Stimulated activated memory B cell treated with anti-CD40 and anti-IgM and Interleukin-4, amounts not matched to agents 10 μg/mL and 1 μg/mL and 100 μg/mL, for 72 hours (primary cell): ENCODE results near the gene SLC2A9.

Experiments used
- ATAC-seq: fragments of 150-1000 bp; cut with Tn5 transposase; 2 replicates; pipeline ENCODE4 v1.10.0; 2021
- H3K27ac Mint-ChIP-seq: one replicate; pipeline ENCODE4 v1.8.0; 2022; ENCODE audit warnings: mild to moderate bottlenecking, mixed read lengths
- H3K27me3 Mint-ChIP-seq: one replicate; pipeline ENCODE4 v1.8.0; 2022; ENCODE audit warnings: mixed read lengths
- H3K36me3 Mint-ChIP-seq: one replicate; pipeline ENCODE4 v1.8.0; 2022; ENCODE audit warnings: mixed read lengths
- H3K4me1 Mint-ChIP-seq: one replicate; pipeline ENCODE4 v1.8.0; 2022; ENCODE audit warnings: mixed read lengths
- H3K4me3 Mint-ChIP-seq: one replicate; pipeline ENCODE4 v1.8.0; 2022; ENCODE audit warnings: mild to moderate bottlenecking, moderate library complexity, mixed read lengths
- H3K9me3 Mint-ChIP-seq: one replicate; pipeline ENCODE4 v1.8.0; 2022; ENCODE audit warnings: mixed read lengths

The SLC2A9 gene

GRCh38 chr4:9946170-9946569 is 75.1 kb downstream of the SLC2A9 start:
- H3K27me3 Mint-ChIP-seq, result no peaks in the 10 kb centered on the region
- no peaks in the 10 kb centered on the region for H3K36me3 Mint-ChIP-seq
- no peaks in the 10 kb centered on the region for H3K4me1 Mint-ChIP-seq
- no peak for ATAC-seq
- H3K9me3 Mint-ChIP-seq, result no peaks in the 10 kb centered on the region
- H3K27ac Mint-ChIP-seq, result no peak overlapping the region
- no peak overlapping the region for H3K4me3 Mint-ChIP-seq

GRCh38 chr4:9944431-9945425 is 76.6 kb downstream of the SLC2A9 start:
- no peak overlapping the region for H3K27ac Mint-ChIP-seq
- no peak for ATAC-seq
- H3K9me3 Mint-ChIP-seq, result no peaks in the 10 kb centered on the region
- H3K27me3 Mint-ChIP-seq, result no peaks in the 10 kb centered on the region
- no peak overlapping the region for H3K4me3 Mint-ChIP-seq
- no peaks in the 10 kb centered on the region for H3K36me3 Mint-ChIP-seq
- H3K4me1 Mint-ChIP-seq, result peaks cover 5% of the 10 kb centered on the region

DNA sequence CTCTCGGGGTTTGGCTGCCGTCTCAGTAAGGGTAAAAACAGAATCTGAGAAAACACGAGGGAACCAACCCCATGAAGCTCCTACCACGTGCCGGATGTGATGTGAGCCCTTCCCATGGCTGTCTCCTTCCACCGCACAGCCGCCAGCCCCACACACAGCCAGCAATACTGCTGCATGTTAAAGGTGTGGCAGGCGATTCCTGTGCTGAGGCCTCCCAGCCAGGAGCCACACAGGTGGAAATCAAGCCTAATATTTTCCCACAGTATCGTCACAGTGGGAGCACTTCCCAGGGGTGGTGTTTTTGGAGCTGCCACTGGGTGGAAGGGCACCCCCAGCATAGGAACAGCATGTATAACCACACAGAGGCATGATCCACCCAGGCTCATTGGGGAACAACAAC is 77.5 kb downstream of the SLC2A9 start:
- Mint-ChIP-seq H3K36me3 (no peaks in the 10 kb centered on the region), H3K4me1 (peaks cover 6% of the 10 kb centered on the region), H3K4me3 (no peak overlapping the region), H3K27ac (no peak overlapping the region), H3K9me3 (no peaks in the 10 kb centered on the region), H3K27me3 (no peaks in the 10 kb centered on the region)
- no peak for ATAC-seq

DNA sequence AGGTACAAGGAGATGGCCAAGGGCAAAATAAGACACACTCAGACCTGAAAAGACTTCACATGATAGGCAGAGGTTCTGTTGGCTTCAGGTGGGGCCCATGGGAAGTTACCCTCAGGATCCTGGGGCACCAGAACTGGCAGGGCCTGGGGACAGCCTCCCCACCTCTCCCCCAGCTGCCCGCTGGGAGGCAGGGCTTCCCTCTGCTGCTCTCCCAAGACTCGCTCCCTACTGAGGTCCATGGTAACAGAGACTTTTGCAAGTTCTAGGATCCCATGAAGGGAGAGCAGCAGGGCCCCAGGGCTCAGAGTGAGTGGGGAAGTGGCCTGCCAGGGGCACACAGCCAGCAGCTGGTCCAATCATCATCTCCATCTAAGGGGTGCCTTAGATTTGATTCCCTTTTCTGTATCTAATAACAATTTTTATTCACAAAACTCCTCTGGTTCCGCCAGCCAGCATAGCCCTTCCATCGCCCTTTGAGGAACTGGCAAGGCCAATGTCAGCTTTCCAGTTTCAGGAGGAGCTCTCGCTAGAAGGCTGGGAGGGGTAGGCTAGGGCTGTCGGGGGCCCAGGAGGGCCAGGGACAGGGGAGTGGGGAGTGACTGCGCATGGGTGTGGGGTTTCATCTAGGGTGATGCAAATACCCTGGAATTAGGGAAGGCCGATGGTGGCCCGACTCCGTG is 78.2 kb downstream of the SLC2A9 start:
- no peaks in the 10 kb centered on the region for H3K9me3 Mint-ChIP-seq
- H3K36me3 Mint-ChIP-seq, result no peaks in the 10 kb centered on the region
- no peaks in the 10 kb centered on the region for H3K27me3 Mint-ChIP-seq
- H3K4me3 Mint-ChIP-seq, result no peak overlapping the region
- ATAC-seq, result no peak
- no peak overlapping the region for H3K27ac Mint-ChIP-seq
- H3K4me1 Mint-ChIP-seq, result peaks cover 6% of the 10 kb centered on the region

GRCh38 chr4:9942139-9942538 is 79.2 kb downstream of the SLC2A9 start:
- Mint-ChIP-seq H3K27me3 (no peaks in the 10 kb centered on the region), H3K9me3 (no peaks in the 10 kb centered on the region), H3K4me1 (peaks cover 6% of the 10 kb centered on the region), H3K27ac (no peak overlapping the region), H3K36me3 (no peaks in the 10 kb centered on the region), H3K4me3 (no peak overlapping the region)
- no peak for ATAC-seq

DNA sequence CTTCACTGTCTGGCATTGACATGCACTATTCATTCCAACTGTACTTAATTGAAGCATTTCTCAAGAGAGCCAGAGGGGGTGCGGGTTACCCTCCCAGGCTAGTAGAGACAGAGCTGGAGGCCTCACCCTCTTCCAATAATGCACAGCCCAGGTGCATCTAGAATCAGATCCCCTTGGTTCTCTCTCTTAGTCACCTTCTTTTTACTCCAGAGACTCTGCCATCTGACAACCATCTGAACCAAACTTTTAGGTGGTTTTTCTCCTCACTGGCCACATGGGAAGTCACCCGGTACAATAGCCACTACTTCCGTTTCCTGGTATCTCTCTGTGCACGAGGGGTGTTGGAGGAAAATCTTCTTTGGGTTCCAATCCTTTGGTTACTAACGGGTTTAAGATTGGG is 81.3 kb downstream of the SLC2A9 start:
- no peak for ATAC-seq
- Mint-ChIP-seq H3K4me1 (peaks cover 6% of the 10 kb centered on the region), H3K36me3 (no peaks in the 10 kb centered on the region), H3K9me3 (no peaks in the 10 kb centered on the region), H3K27me3 (no peaks in the 10 kb centered on the region), H3K27ac (no peak overlapping the region), H3K4me3 (no peak overlapping the region)

GRCh38 chr4:9938933-9939332 is 82.4 kb downstream of the SLC2A9 start:
- no peaks in the 10 kb centered on the region for H3K36me3 Mint-ChIP-seq
- H3K9me3 Mint-ChIP-seq, result no peaks in the 10 kb centered on the region
- H3K4me3 Mint-ChIP-seq, result no peak overlapping the region
- no peaks in the 10 kb centered on the region for H3K27me3 Mint-ChIP-seq
- no peak overlapping the region for H3K27ac Mint-ChIP-seq
- H3K4me1 Mint-ChIP-seq, result peaks cover 6% of the 10 kb centered on the region
- no peak for ATAC-seq

- no peak overlapping the region for H3K27ac Mint-ChIP-seq
- no peaks in the 10 kb centered on the region for H3K9me3 Mint-ChIP-seq
- ATAC-seq, result no peak
- peaks cover 6% of the 10 kb centered on the region for H3K4me1 Mint-ChIP-seq
- no peak overlapping the region for H3K4me3 Mint-ChIP-seq
- no peaks in the 10 kb centered on the region for H3K27me3 Mint-ChIP-seq
- H3K36me3 Mint-ChIP-seq, result no peaks in the 10 kb centered on the region
Measured at GRCh38 chr4:9937078-9937477, 84.2 kb downstream of the SLC2A9 start.

DNA sequence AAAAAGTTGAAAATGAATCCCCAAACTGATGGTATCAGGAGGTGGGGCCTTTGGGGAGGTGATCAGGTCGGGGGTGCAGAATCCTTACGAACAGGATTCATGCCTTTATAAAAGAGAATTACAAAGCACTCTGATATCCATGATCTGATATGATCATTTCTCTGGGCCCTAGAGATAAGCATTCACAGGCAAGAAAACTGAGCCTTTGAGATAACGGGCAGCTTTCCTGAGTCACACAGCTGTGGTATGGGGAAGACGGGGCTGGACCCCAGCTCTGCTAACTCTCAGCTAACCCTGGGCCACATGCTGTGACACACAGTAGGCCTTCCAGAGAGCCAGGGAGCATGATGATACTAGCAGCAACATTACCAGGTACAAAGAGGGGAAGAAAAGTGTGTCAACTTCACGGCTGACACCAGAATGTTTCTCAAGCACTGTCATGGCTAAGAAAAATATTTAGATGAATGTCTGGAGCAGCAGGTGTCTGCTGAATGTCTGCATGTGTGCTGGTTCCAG is 85.1 kb downstream of the SLC2A9 start:
- H3K27me3 Mint-ChIP-seq, result no peaks in the 10 kb centered on the region
- no peak overlapping the region for H3K27ac Mint-ChIP-seq

DNA sequence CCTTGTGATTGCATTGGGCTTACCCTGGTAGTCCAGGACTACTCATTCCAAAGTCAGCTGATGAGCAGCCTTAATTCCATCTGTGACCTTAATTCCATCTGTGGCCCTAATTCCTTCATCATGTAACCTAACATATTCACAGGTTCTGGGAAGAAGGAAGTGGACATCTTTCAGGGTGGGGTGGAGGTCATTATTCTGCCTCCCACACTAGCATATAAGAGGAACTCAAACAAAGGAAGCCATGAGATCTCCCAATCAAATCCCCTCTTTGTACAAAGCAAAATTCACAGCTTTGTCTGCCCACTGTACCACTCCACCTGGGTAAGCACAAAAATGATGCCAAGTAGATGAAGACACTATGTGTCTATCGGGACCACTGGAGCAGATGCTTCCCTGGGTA is 87.3 kb downstream of the SLC2A9 start:
- Mint-ChIP-seq H3K27ac (no peak overlapping the region), H3K27me3 (no peaks in the 10 kb centered on the region), H3K4me1 (no peaks in the 10 kb centered on the region), H3K4me3 (no peak overlapping the region), H3K36me3 (no peaks in the 10 kb centered on the region), H3K9me3 (no peaks in the 10 kb centered on the region)
- ATAC-seq, result no peak

More for the DNA sequence above, 85.1 kb downstream of the SLC2A9 start:
- Mint-ChIP-seq H3K4me1 (peaks cover 6% of the 10 kb centered on the region), H3K36me3 (no peaks in the 10 kb centered on the region), H3K9me3 (no peaks in the 10 kb centered on the region), H3K4me3 (no peak overlapping the region)
- no peak for ATAC-seq

DNA sequence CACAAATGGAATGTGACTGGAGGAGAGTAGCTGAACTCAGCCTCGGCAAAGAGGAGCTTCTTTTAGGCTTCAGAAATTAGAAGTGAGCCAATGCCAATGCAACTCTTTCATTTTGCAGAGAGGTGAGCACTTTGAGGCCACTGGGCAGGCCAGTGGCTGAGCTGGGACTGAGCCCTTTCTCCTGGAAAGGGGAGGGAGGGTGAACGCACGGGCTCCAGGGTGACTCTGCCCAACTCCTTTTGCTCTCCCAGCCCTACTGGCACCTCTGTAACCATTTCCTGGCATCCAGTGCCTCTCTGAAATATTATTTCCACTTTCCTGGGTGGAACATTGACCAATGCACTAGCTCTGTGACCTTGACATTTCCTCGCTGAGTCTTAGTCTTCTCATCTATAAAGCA is 88.1 kb downstream of the SLC2A9 start:
- Mint-ChIP-seq H3K27me3 (no peaks in the 10 kb centered on the region), H3K36me3 (no peaks in the 10 kb centered on the region), H3K9me3 (no peaks in the 10 kb centered on the region), H3K4me1 (no peaks in the 10 kb centered on the region), H3K4me3 (no peak overlapping the region), H3K27ac (no peak overlapping the region)
- no peak for ATAC-seq

DNA sequence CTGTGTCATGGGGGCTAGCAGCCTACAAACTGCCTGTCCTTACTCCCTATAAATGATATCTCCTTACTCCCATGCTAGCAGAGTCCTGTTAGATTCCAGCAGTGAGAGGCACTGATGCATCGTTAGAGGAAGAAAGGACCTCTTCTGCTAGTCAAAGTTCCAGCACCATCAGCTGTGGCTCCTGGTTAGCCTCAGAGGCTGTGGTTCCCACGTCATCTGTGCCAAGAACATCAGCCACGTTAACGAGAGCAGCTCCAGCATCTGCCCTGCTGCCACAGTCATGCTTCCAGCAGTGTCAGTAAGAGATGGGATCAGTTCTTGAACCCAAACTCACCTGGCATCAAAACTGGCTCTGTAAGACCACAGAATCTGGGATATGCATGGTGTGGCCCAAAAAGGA is 88.5 kb downstream of the SLC2A9 start:
- no peak for ATAC-seq
- Mint-ChIP-seq H3K9me3 (no peaks in the 10 kb centered on the region), H3K4me1 (no peaks in the 10 kb centered on the region), H3K4me3 (no peak overlapping the region), H3K27me3 (no peaks in the 10 kb centered on the region), H3K36me3 (no peaks in the 10 kb centered on the region), H3K27ac (no peak overlapping the region)

GRCh38 chr4:9931146-9931545 is 90.2 kb downstream of the SLC2A9 start:
- no peaks in the 10 kb centered on the region for H3K36me3 Mint-ChIP-seq
- no peak for ATAC-seq
- H3K9me3 Mint-ChIP-seq, result no peaks in the 10 kb centered on the region
- H3K27me3 Mint-ChIP-seq, result no peaks in the 10 kb centered on the region
- H3K4me1 Mint-ChIP-seq, result no peaks in the 10 kb centered on the region
- H3K27ac Mint-ChIP-seq, result no peak overlapping the region
- H3K4me3 Mint-ChIP-seq, result no peak overlapping the region

DNA sequence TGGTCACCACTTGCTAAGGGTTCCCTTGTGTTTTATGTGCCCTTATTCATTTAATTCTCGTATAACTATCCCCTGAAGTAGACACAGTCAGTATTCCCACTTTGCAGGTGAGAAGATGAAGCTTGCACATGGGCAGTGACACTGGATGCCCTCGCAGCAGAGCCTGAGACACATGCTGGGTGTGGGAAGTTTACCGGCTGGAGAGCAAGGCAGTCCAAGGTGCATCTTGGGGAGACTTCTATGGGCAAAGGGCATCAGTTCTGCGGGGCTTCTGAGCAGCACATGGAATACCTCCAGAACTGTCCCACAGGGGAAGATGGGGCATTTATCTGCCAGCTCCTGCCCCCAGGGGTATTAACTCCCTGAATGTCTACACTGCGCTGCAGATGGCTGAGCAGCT is 92.2 kb downstream of the SLC2A9 start:
- Mint-ChIP-seq H3K4me1 (peaks cover 11% of the 10 kb centered on the region), H3K27ac (no peak overlapping the region), H3K27me3 (peaks cover 15% of the 10 kb centered on the region), H3K4me3 (no peak overlapping the region), H3K9me3 (no peaks in the 10 kb centered on the region), H3K36me3 (no peaks in the 10 kb centered on the region)
- no peak for ATAC-seq

- peaks cover 16% of the 10 kb centered on the region for H3K27me3 Mint-ChIP-seq
- H3K4me3 Mint-ChIP-seq, result no peak overlapping the region
- H3K27ac Mint-ChIP-seq, result no peak overlapping the region
Measured at GRCh38 chr4:9927341-9928007, 93.8 kb downstream of the SLC2A9 start.

More at GRCh38 chr4:9927341-9928007, 93.8 kb downstream of the SLC2A9 start:
- Mint-ChIP-seq H3K36me3 (no peaks in the 10 kb centered on the region), H3K4me1 (peaks cover 11% of the 10 kb centered on the region), H3K9me3 (no peaks in the 10 kb centered on the region)
- no peak for ATAC-seq
